GM19395 (cell line): ENCODE results near the gene FSIP1.

Experiments
- ATAC-seq: cut with Tn5 transposase; IDR thresholded peaks from one replicate; pipeline ENCODE4 v1.9.1; 2021; ENCODE audit warnings: mild to moderate bottlenecking, moderate library complexity; ENCODE audit not compliant: unreplicated experiment

Gene FSIP1

DNA sequence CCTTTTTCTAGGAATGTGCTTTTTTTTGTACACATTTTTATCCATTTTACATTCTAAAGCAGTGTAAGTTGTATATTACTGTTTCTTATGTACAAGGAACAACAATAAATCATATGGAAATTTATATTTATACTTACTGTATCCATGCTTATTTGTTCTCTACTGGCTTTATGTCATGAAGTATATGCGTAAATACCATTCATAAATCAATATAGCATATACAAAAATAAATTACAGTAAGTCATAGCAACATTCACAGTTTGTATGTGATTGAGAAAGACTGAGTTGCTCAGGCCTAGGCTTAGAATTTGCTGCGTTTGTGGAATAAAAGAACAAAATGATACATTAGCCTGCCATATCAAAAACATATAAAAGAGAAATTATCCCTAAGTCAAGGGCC is 185.3 kb downstream of the FSIP1 start:
- no peak for ATAC-seq

DNA sequence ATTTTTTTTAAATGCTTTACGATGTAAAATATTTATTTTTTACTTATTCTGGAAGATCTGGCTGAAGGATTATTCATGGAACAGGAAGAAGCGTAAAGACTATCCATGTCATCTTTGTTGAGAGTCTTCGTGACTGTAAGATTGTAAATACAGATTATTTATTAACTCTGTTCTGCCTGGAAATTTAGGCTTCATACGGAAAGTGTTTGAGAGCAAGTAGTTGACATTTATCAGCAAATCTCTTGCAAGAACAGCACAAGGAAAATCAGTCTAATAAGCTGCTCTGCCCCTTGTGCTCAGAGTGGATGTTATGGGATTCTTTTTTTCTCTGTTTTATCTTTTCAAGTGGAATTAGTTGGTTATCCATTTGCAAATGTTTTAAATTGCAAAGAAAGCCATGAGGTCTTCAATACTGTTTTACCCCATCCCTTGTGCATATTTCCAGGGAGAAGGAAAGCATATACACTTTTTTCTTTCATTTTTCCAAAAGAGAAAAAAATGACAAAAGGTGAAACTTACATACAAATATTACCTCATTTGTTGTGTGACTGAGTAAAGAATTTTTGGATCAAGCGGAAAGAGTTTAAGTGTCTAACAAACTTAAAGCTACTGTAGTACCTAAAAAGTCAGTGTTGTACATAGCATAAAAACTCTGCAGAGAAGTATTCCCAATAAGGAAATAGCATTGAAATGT is 186.1 kb downstream of the FSIP1 start:
- no peak for ATAC-seq

DNA sequence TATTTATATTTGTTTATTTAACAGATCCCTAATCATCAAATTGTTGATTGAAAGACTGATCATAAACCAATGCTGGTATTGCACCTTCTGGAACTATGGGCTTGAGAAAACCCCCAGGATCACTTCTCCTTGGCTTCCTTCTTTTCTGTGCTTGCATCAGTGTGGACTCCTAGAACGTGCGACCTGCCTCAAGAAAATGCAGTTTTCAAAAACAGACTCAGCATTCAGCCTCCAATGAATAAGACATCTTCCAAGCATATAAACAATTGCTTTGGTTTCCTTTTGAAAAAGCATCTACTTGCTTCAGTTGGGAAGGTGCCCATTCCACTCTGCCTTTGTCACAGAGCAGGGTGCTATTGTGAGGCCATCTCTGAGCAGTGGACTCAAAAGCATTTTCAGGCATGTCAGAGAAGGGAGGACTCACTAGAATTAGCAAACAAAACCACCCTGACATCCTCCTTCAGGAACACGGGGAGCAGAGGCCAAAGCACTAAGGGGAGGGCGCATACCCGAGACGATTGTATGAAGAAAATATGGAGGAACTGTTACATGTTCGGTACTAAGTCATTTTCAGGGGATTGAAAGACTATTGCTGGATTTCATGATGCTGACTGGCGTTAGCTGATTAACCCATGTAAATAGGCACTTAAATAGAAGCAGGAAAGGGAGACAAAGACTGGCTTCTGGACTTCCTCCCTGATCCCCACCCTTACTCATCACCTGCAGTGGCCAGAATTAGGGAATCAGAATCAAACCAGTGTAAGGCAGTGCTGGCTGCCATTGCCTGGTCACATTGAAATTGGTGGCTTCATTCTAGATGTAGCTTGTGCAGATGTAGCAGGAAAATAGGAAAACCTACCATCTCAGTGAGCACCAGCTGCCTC is 187.1 kb downstream of the FSIP1 start:
- ATAC-seq: no peak

- ATAC-seq: no peak
Observed at GRCh38 chr15:39594446-39595337, 187.9 kb downstream of the FSIP1 start.

GRCh38 chr15:39593656-39594445 is 188.8 kb downstream of the FSIP1 start:
- ATAC-seq: no peak

DNA sequence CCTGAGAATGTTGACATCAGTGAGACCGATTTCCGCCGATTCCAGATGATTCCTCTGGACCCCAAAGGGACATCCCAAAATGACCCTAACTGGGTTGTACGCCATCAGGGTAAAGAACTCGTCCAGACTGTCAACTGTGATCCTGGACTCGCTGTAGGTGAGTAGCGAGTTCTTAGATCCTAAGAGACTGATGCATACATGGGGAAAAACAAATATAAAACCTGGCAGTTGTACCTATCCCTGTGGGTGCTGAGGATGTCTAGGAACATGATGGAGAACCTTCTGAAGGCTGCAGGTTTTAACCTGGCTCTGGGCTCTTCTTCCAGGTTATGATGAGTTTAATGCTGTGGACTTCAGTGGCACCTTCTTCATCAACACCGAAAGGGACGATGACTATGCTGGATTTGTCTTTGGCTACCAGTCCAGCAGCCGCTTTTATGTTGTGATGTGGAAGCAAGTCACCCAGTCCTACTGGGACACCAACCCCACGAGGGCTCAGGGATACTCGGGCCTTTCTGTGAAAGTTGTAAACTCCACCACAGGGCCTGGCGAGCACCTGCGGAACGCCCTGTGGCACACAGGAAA is 189.5 kb downstream of the FSIP1 start:
- ATAC-seq: no peak

- ATAC-seq: no peak
Observed at GRCh38 chr15:39592500-39592899, 190.1 kb downstream of the FSIP1 start.

DNA sequence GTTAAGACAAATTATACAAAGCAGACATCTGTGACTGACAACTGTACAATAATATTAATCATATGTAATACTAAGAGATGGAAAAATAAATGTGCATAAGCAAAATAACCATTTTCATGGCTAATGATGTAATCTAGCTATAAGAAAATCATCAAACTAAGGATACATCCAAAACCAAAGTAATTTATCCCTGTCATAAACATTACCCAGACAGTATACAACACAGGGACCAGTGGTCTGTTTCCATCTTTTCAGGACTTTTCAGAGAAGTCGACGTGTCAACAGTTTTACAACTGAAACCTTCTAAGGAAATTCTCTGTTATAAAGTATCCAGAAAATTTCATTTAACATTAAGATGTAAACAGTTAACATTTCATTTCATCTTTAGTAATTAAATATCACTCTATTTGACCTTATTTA is 190.7 kb downstream of the FSIP1 start:
- ATAC-seq: no peak

DNA sequence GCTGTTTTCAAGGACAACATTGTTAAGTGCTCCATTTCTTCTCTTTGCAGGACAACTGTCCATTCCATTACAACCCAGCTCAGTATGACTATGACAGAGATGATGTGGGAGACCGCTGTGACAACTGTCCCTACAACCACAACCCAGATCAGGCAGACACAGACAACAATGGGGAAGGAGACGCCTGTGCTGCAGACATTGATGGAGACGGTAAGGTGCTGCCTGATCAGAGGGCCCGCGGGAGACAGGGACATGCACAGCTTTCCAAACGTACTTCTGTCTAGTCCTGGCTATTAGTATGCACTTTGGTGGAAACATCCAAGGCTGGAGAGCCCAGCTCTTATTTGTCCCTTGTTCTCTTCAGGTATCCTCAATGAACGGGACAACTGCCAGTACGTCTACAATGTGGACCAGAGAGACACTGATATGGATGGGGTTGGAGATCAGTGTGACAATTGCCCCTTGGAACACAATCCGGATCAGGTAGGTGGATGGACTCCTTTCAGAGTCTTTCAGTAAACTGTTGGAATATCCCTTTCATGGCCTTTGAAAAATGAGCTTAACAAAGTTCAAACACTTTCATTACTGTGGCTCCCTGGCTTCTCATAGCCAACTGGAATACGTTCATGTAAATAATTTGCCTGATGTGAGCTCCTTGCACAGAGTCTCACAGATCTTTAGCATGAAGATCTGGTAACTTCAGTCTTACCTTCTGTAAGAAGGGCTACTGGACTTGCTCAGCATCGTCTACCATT is 191.3 kb downstream of the FSIP1 start:
- no peak for ATAC-seq

- ATAC-seq: no peak
Observed at GRCh38 chr15:39589815-39590644, 192.6 kb downstream of the FSIP1 start.

DNA sequence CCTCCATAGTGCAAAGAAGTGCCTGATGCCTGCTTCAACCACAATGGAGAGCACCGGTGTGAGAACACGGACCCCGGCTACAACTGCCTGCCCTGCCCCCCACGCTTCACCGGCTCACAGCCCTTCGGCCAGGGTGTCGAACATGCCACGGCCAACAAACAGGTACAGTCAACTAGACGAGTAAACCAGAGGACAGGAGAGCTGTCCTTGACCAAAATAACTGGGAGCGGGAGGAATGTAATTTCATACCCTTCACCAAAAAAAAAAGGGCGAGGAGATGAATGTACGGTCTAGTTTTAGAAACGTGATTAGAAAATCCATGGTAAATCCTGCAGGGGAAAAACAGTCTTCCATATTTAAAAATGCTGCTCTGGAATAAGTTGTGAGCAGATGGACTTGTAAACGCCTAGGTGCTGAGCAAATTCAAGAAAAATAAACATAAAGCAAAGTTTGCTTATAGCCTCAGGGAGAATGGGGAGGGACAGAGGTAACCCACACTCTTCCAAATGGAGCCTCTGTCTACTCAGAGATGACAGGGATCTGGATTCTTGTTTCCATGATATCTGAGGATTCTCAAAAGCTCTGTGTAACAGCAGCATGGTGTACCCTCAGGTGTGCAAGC is 193.3 kb downstream of the FSIP1 start:
- no peak for ATAC-seq

- ATAC-seq: no peak
Observed at GRCh38 chr15:39588531-39589192, 194.0 kb downstream of the FSIP1 start.

DNA sequence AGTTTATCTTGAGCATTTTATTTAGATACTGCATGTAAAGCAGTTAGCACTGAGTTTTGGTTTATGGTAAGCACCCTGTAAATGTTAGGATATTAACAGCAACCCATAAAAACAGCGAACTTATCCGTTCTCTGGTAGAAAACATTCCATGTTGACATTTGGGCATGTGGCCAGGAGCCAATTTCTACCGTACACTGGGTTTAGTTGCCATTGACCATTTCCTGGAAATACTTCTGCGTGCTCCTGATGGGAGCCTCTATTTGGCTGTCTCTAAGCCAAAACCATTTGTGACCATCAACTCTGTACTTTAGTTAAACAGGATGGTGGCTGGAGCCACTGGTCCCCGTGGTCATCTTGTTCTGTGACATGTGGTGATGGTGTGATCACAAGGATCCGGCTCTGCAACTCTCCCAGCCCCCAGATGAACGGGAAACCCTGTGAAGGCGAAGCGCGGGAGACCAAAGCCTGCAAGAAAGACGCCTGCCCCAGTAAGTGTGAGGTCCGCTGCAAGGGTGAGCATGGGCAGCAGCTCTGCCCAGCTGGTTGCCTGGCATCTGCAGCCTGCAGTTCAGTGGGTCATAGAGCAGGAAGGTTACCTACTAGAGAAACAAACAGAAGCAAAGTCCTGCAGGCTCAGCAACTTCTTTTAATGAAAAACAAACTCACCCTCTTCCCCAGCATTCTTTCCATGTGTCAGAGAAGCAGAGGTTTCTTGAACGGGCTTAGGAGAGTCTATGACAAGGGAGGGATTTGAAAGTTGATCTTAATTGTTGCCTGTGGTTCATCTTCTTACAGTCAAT is 194.7 kb downstream of the FSIP1 start:
- no peak for ATAC-seq

DNA sequence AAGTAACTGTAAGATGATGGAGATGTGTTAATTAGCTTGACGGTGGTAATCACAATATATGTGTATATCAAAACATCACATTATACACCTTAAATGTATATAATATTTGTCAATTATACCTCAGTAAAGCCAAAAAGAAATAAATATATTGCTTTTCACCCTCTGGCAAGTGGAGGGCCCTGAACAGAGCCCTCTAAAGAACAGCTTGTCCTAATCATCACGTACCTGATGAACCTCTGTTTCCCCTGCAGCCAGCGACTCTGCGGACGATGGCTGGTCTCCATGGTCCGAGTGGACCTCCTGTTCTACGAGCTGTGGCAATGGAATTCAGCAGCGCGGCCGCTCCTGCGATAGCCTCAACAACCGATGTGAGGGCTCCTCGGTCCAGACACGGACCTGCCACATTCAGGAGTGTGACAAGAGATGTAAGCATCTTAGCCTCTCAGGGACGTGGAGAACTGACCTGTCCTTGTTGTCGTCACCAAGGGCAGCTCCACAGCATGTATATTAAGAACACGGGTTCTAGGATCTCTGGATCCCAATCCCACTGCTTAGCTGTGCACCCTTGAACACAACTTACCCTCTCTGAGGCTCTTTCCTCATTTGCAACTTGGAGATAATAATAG is 195.4 kb downstream of the FSIP1 start:
- ATAC-seq: no peak

DNA sequence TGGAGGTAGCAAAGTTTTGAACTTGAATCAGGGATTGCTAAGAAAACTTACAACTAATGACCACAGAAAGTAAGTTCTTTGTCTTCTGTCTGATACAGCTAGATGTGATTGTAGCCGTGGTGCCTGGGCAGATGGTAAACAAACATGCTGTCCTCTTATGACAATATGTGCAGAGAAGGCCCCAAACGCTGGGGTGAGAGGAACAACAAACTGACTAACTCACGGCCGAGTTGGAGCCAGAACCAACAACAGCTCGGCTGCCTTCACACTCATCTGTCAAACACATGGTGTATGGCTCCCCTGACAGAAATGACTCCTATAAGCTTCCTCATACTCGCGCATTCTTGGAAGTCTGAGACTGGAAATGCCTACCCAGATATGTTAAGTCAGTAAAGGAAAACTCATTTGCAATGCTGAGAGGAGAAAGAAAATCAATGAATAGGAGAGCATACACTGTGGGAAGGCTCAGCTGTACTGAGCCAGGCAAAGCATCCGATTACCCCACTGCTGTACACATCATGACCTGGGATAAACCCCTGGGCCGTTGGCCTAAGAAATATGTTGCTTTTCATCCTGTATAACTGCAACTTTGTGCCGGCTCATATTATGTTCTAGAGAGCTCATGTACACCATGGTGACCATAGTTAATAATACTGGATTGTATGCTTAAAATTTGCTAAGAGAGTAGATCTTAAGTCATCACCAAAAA is 196.1 kb downstream of the FSIP1 start:
- no peak for ATAC-seq

- no peak for ATAC-seq
Observed at GRCh38 chr15:39585871-39586301, 196.8 kb downstream of the FSIP1 start.
